DND-41 (cell line): ENCODE data around the gene MEF2D.

Experiments used
- ATAC-seq: fragments of 200-7000 bp; cut with Tn5 transposase; 3 replicates; pipeline ENCODE4 v1.9.1; 2021; ENCODE audit warnings: low read depth; ENCODE audit not compliant: insufficient read depth
- DNase-seq: peaks from one replicate; pipeline ENCODE4 v3.0.0-alpha.2; 2020
- H2AFZ ChIP-seq: 2 replicates; pipeline ENCODE4 v1.6.0; 2012; ENCODE audit warnings: low read depth, low read length
- H3K27ac ChIP-seq: 2 replicates; pipeline ENCODE4 v1.5.1; 2012; ENCODE audit warnings: low read length, inconsistent platforms
- H3K27me3 ChIP-seq: fragments of 200-600 bp; sonication (generic); 2 replicates; pipeline ENCODE4 v1.6.0; 2012; ENCODE audit warnings: low read length, mild to moderate bottlenecking, inconsistent platforms; ENCODE audit not compliant: insufficient read depth, poor library complexity
- H3K36me3 ChIP-seq: 2 replicates; pipeline ENCODE4 v1.5.1; 2012; ENCODE audit warnings: low read length, inconsistent platforms; ENCODE audit not compliant: insufficient read depth
- H3K4me1 ChIP-seq: 2 replicates; pipeline ENCODE4 v1.5.1; 2012; ENCODE audit warnings: mild to moderate bottlenecking, low read length; ENCODE audit not compliant: insufficient read depth
- H3K4me2 ChIP-seq: 2 replicates; pipeline ENCODE4 v1.6.0; 2012; ENCODE audit warnings: mild to moderate bottlenecking, moderate library complexity, low read length, inconsistent platforms; ENCODE audit not compliant: insufficient read depth
- H3K4me3 ChIP-seq, 2 experiments: fragments of 200-600 bp in 1 of 2; shearing (Covaris generic) in 1 of 2; 2 replicates each; pipeline ENCODE4 v1.5.1; 2012 to 2016; ENCODE audit warnings: inconsistent platforms in 2 of 2, low read length in 2 of 2, mild to moderate bottlenecking in 2 of 2, low read depth in 1 of 2, moderate library complexity in 1 of 2
- H3K79me2 ChIP-seq: 2 replicates; pipeline ENCODE4 v1.6.0; 2012; ENCODE audit warnings: low read length, inconsistent platforms; ENCODE audit not compliant: insufficient read depth
- H3K9ac ChIP-seq: 2 replicates; pipeline ENCODE4 v1.6.0; 2012; ENCODE audit warnings: low read depth, mild to moderate bottlenecking, inconsistent platforms, low read length, moderate library complexity
- H3K9me3 ChIP-seq: 2 replicates; pipeline ENCODE4 v1.5.1; 2012; ENCODE audit warnings: low read length, moderate library complexity, mild to moderate bottlenecking, inconsistent platforms; ENCODE audit not compliant: insufficient read depth, severe bottlenecking
- H4K20me1 ChIP-seq: 2 replicates; pipeline ENCODE4 v1.6.0; 2012; ENCODE audit warnings: low read length; ENCODE audit not compliant: insufficient read depth
- CTCF ChIP-seq: IDR thresholded peaks from 2 replicates; pipeline ENCODE4 v1.5.1; 2012; ENCODE audit warnings: borderline replicate concordance, low read length, moderate library complexity, mild to moderate bottlenecking; ENCODE audit not compliant: poor library complexity, severe bottlenecking; ENCODE audit errors: extremely low read depth
- EZH2 ChIP-seq: IDR thresholded peaks from 3 replicates; pipeline ENCODE4 v1.6.1; 2012; ENCODE audit warnings: borderline replicate concordance, low read depth, mild to moderate bottlenecking, moderate library complexity, low read length, inconsistent platforms; ENCODE audit not compliant: severe bottlenecking

MEF2D gene

GRCh38 chr1:156483397-156483796, 17.2 kb downstream of the MEF2D start:
- H3K36me3 ChIP-seq: peaks cover 53% of the 10 kb centered on the region
- H3K27ac ChIP-seq: no peak overlapping the region
- peaks cover 66% of the 10 kb centered on the region for H4K20me1 ChIP-seq
- DNase-seq: no peak
- H3K79me2 ChIP-seq: peaks cover 48% of the 10 kb centered on the region
- no peak overlapping the region for H3K9ac ChIP-seq
- no peak overlapping the region for H3K4me2 ChIP-seq
- no peaks in the 10 kb centered on the region for H3K4me1 ChIP-seq
- H2AFZ ChIP-seq: no peak overlapping the region
- TF ChIP-seq CTCF (no peak), EZH2 (no peak)
- no peaks in the 10 kb centered on the region for H3K9me3 ChIP-seq
- H3K4me3 ChIP-seq: no peak overlapping the region
- no peaks in the 10 kb centered on the region for H3K27me3 ChIP-seq
- no peak for ATAC-seq

GRCh38 chr1:156482276-156482675, 18.3 kb downstream of the MEF2D start:
- H3K79me2 ChIP-seq: peaks cover 37% of the 10 kb centered on the region

GRCh38 chr1:156481527-156481926, 19.0 kb downstream of the MEF2D start:
- H2AFZ ChIP-seq: no peak overlapping the region
- no peak overlapping the region for H3K9ac ChIP-seq
- no peaks in the 10 kb centered on the region for H3K4me1 ChIP-seq
- H3K27me3 ChIP-seq: no peaks in the 10 kb centered on the region
- H3K4me3 ChIP-seq: no peak overlapping the region
- H3K9me3 ChIP-seq: no peaks in the 10 kb centered on the region
- no peak overlapping the region for H3K27ac ChIP-seq
- H3K79me2 ChIP-seq: peaks cover 30% of the 10 kb centered on the region
- H3K36me3 ChIP-seq: peaks cover 71% of the 10 kb centered on the region
- DNase-seq: no peak
- no peak for ATAC-seq
- no peak overlapping the region for H3K4me2 ChIP-seq
- H4K20me1 ChIP-seq: peaks cover 48% of the 10 kb centered on the region
- TF ChIP-seq EZH2 (no peak), CTCF (no peak)

More at GRCh38 chr1:156482276-156482675, 18.3 kb downstream of the MEF2D start:
- ATAC-seq (no peak), DNase-seq (no peak)
- no peaks in the 10 kb centered on the region for H3K27me3 ChIP-seq
- H3K9me3 ChIP-seq: no peaks in the 10 kb centered on the region
- H3K4me3 ChIP-seq: no peak overlapping the region
- H3K36me3 ChIP-seq: peaks cover 64% of the 10 kb centered on the region
- TF ChIP-seq EZH2 (no peak), CTCF (no peak)
- no peak overlapping the region for H2AFZ ChIP-seq
- no peak overlapping the region for H3K27ac ChIP-seq
- peaks cover 55% of the 10 kb centered on the region for H4K20me1 ChIP-seq
- H3K4me2 ChIP-seq: no peak overlapping the region
- H3K9ac ChIP-seq: no peak overlapping the region
- no peaks in the 10 kb centered on the region for H3K4me1 ChIP-seq
